GM23338 (cell line): ENCODE measurements around the gene FMN1. TPM values are rescaled to one million over a fixed set of nuclear protein-coding genes. Genes with fewer than 3 reads are reported as not detected.

ENCODE experiments used
- ATAC-seq: fragments of 200-7000 bp; cut with Tn5 transposase; 3 replicates; pipeline ENCODE4 v1.9.1; 2020
- DNase-seq: peaks from one replicate; pipeline ENCODE4 v3.0.0-alpha.2; 2015; ENCODE audit warnings: low spot score
- H2AFZ ChIP-seq: fragments of 200-600 bp; sonication (generic); 2 replicates; pipeline ENCODE4 v1.8.0; 2016; ENCODE audit warnings: antibody characterized with exemption, mild to moderate bottlenecking, moderate library complexity
- H3F3A ChIP-seq: fragments of 200-600 bp; sonication (generic); replicated peaks from 2 replicates; pipeline ENCODE4 v1.8.0; 2017; ENCODE audit warnings: antibody characterized with exemption, mixed run types, low read depth
- H3K27ac ChIP-seq: fragments of 200-600 bp; sonication (generic); 2 replicates; pipeline ENCODE4 v1.6.1; 2016; ENCODE audit warnings: low read depth
- H3K27me3 ChIP-seq: fragments of 200-600 bp; sonication (generic); 2 replicates; pipeline ENCODE4 v1.8.0; 2016; ENCODE audit warnings: mild to moderate bottlenecking, mixed run types, moderate library complexity; ENCODE audit not compliant: insufficient read depth
- H3K36me3 ChIP-seq: fragments of 200-600 bp; sonication (generic); 2 replicates; pipeline ENCODE4 v1.8.0; 2016; ENCODE audit warnings: mild to moderate bottlenecking; ENCODE audit not compliant: insufficient read depth
- H3K4me1 ChIP-seq: fragments of 200-600 bp; sonication (generic); 2 replicates; pipeline ENCODE4 v1.8.0; 2016; ENCODE audit warnings: mild to moderate bottlenecking, moderate library complexity; ENCODE audit not compliant: insufficient read depth
- H3K4me2 ChIP-seq: fragments of 200-600 bp; sonication (generic); 2 replicates; pipeline ENCODE4 v1.7.1; 2017; ENCODE audit warnings: mixed run types
- H3K4me3 ChIP-seq: fragments of 200-600 bp; sonication (generic); 2 replicates; pipeline ENCODE4 v1.6.1; 2016; ENCODE audit warnings: mixed run types
- H3K79me2 ChIP-seq: fragments of 200-600 bp; sonication (generic); replicated peaks from 2 replicates; pipeline ENCODE4 v1.8.0; 2017; ENCODE audit warnings: mild to moderate bottlenecking; ENCODE audit not compliant: insufficient read depth
- H3K9me2 ChIP-seq: fragments of 200-600 bp; sonication (generic); 2 replicates; pipeline ENCODE4 v1.8.0; 2017; ENCODE audit not compliant: insufficient read depth
- H4K20me1 ChIP-seq: fragments of 200-600 bp; sonication (generic); replicated peaks from 2 replicates; pipeline ENCODE4 v1.8.0; 2017; ENCODE audit warnings: mild to moderate bottlenecking; ENCODE audit not compliant: insufficient read depth
- H3K27ac Mint-ChIP-seq: 2 replicates; pipeline ENCODE4 v1.8.0; 2020; ENCODE audit warnings: inconsistent platforms, mild to moderate bottlenecking, moderate library complexity, mixed read lengths
- H3K27me3 Mint-ChIP-seq: 3 replicates; pipeline ENCODE4 v1.8.0; 2022; ENCODE audit warnings: low read depth, mild to moderate bottlenecking, moderate library complexity, mixed read lengths, inconsistent platforms; ENCODE audit not compliant: insufficient read depth, poor library complexity
- H3K36me3 Mint-ChIP-seq: 3 replicates; pipeline ENCODE4 v1.8.0; 2021; ENCODE audit warnings: low read depth, mild to moderate bottlenecking, inconsistent platforms, moderate library complexity, mixed read lengths
- H3K4me1 Mint-ChIP-seq: 3 replicates; pipeline ENCODE4 v1.8.0; 2020; ENCODE audit warnings: mild to moderate bottlenecking, inconsistent platforms, mixed read lengths
- H3K4me3 Mint-ChIP-seq: 3 replicates; pipeline ENCODE4 v1.8.0; 2021; ENCODE audit warnings: moderate library complexity, mild to moderate bottlenecking, inconsistent platforms, mixed read lengths
- H3K9me3 Mint-ChIP-seq: 3 replicates; pipeline ENCODE4 v1.8.0; 2020; ENCODE audit warnings: moderate library complexity, mild to moderate bottlenecking, inconsistent platforms, mixed read lengths
- CREB1 ChIP-seq: fragments of 250-450 bp; sonication (Bioruptor Pico); IDR thresholded peaks from 2 replicates; pipeline ENCODE4 v1.5.0; 2020; ENCODE audit warnings: low read depth, mild to moderate bottlenecking, moderate library complexity
- EZH2 ChIP-seq: fragments of 200-600 bp; sonication (generic); IDR thresholded peaks from one replicate; pipeline ENCODE4 v1.8.0; 2017; ENCODE audit warnings: antibody characterized with exemption, mild to moderate bottlenecking, low read depth; ENCODE audit not compliant: unreplicated experiment
- EZH2phosphoT487 ChIP-seq: fragments of 200-600 bp; sonication (generic); IDR thresholded peaks from one replicate; pipeline ENCODE4 v1.8.1; 2018; ENCODE audit warnings: antibody characterized with exemption; ENCODE audit not compliant: unreplicated experiment
- JUNB ChIP-seq: IDR thresholded peaks from one replicate; pipeline ENCODE4 v1.6.1; 2016; ENCODE audit warnings: antibody characterized with exemption; ENCODE audit not compliant: unreplicated experiment
- NANOG ChIP-seq: IDR thresholded peaks from 2 replicates; pipeline ENCODE4 v1.6.1; 2016; ENCODE audit warnings: antibody characterized with exemption, borderline replicate concordance
- POLR2AphosphoS5 ChIP-seq: IDR thresholded peaks from 2 replicates; pipeline ENCODE4 v1.6.1; 2016; ENCODE audit warnings: antibody characterized with exemption, low read depth
- STAT1 ChIP-seq: IDR thresholded peaks from one replicate; pipeline ENCODE4 v1.6.1; 2016; ENCODE audit warnings: antibody characterized with exemption; ENCODE audit not compliant: unreplicated experiment
- ZNF114 ChIP-seq: fragments of 250-450 bp; sonication (Bioruptor Pico); IDR thresholded peaks from 2 replicates; pipeline ENCODE4 v1.5.0; 2020; ENCODE audit warnings: mild to moderate bottlenecking, moderate library complexity
- ZNF331 ChIP-seq: fragments of 250-450 bp; sonication (Bioruptor Pico); IDR thresholded peaks from 2 replicates; pipeline ENCODE4 v1.5.0; 2020; ENCODE audit warnings: low read depth, mild to moderate bottlenecking, moderate library complexity
- polyA plus RNA-seq: library from polyadenylated mRNA; unstranded; fragments of >200 nt; fragmentation: Nextera tagmentation; extraction: Ambion mirVana; gene quantifications from 2 replicates; pipeline ENCODE4 v1.2.1, GENCODE V29; 2016
- total RNA-seq: library from RNA; depleted of rRNA; stranded (reverse); fragments of >200 nt; shearing (Covaris generic); gene quantifications from 2 replicates; pipeline ENCODE4 v1.2.3, GENCODE V29; 2014
- TF ChIP-seq, protein P1 (sequence below): IDR thresholded peaks from 2 replicates; pipeline ENCODE4 v1.6.1; 2016; ENCODE audit warnings: antibody characterized with exemption
- TF ChIP-seq, protein P2 (sequence below), 2 experiments: fragments of 200-600 bp in 1 of 2; sonication (generic) in 1 of 2; conservative IDR thresholded peaks; 2 replicates each; pipeline versions ENCODE4 v1.5.1 to v1.6.1; 2016 to 2017; ENCODE audit warnings: antibody characterized with exemption in 2 of 2, low read depth in 2 of 2, mild to moderate bottlenecking in 2 of 2, moderate library complexity in 1 of 2
- TF ChIP-seq, protein P3 (sequence below): IDR thresholded peaks from one replicate; pipeline ENCODE4 v1.6.1; 2018; ENCODE audit warnings: antibody characterized with exemption; ENCODE audit not compliant: unreplicated experiment
- TF ChIP-seq, protein P4 (sequence below): fragments of 250-450 bp; sonication (Bioruptor Pico); IDR thresholded peaks from 2 replicates; pipeline ENCODE4 v1.5.0; 2020; ENCODE audit warnings: mild to moderate bottlenecking, moderate library complexity

The FMN1 gene
- total and polyA plus RNA-seq, 2 experiments from 2014 or later = 1.2 to 1.6 TPM

DNA sequence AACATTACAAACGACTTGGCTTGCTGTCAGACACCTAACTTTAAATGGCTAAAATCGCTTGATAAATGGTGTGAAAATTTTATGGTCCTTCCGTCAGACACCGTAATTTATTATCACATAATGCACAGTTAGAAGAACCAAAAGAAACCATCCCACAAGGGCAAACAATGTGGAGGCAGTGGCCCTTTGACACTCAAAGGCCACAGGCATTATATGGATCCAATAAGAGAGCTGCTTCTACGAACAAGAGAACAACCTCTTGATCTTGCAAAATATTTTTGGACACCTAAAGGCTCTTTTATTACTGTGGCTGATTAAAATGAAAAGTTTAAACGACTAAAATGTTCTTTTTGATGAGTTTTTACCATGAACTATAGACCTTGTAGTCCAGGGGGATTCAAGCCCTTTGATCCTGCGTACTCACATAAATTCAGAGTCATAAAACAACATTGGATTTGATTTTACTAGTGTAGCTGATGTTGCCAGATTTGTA, 202.8 kb downstream of the FMN1 start:
- no peaks in the 10 kb centered on the region for H3K27me3 ChIP-seq
- no peaks in the 10 kb centered on the region for H3K9me2 ChIP-seq
- no peak overlapping the region for H2AFZ ChIP-seq
- no peaks in the 10 kb centered on the region for H4K20me1 ChIP-seq
- TF ChIP-seq POLR2AphosphoS5 = no peak
- TF ChIP-seq NANOG = no peak
- TF ChIP-seq EZH2 = no peak
- TF ChIP-seq ZNF114 (CRISPR knock-in tag) = no peak
- TF ChIP-seq, protein P1, sequence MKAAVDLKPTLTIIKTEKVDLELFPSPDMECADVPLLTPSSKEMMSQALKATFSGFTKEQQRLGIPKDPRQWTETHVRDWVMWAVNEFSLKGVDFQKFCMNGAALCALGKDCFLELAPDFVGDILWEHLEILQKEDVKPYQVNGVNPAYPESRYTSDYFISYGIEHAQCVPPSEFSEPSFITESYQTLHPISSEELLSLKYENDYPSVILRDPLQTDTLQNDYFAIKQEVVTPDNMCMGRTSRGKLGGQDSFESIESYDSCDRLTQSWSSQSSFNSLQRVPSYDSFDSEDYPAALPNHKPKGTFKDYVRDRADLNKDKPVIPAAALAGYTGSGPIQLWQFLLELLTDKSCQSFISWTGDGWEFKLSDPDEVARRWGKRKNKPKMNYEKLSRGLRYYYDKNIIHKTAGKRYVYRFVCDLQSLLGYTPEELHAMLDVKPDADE = no peak
- TF ChIP-seq, protein P2, sequence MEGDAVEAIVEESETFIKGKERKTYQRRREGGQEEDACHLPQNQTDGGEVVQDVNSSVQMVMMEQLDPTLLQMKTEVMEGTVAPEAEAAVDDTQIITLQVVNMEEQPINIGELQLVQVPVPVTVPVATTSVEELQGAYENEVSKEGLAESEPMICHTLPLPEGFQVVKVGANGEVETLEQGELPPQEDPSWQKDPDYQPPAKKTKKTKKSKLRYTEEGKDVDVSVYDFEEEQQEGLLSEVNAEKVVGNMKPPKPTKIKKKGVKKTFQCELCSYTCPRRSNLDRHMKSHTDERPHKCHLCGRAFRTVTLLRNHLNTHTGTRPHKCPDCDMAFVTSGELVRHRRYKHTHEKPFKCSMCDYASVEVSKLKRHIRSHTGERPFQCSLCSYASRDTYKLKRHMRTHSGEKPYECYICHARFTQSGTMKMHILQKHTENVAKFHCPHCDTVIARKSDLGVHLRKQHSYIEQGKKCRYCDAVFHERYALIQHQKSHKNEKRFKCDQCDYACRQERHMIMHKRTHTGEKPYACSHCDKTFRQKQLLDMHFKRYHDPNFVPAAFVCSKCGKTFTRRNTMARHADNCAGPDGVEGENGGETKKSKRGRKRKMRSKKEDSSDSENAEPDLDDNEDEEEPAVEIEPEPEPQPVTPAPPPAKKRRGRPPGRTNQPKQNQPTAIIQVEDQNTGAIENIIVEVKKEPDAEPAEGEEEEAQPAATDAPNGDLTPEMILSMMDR (conservative IDR thresholded peaks at IDR 0.05; ENCODE audit: low read depth in 2 of 2) = no peak
- TF ChIP-seq EZH2phosphoT487 = no peak
- no peak for TF ChIP-seq STAT1
- TF ChIP-seq CREB1 (CRISPR knock-in tag) = no peak
- TF ChIP-seq ZNF331 (CRISPR knock-in tag) = no peak
- TF ChIP-seq, protein P3, sequence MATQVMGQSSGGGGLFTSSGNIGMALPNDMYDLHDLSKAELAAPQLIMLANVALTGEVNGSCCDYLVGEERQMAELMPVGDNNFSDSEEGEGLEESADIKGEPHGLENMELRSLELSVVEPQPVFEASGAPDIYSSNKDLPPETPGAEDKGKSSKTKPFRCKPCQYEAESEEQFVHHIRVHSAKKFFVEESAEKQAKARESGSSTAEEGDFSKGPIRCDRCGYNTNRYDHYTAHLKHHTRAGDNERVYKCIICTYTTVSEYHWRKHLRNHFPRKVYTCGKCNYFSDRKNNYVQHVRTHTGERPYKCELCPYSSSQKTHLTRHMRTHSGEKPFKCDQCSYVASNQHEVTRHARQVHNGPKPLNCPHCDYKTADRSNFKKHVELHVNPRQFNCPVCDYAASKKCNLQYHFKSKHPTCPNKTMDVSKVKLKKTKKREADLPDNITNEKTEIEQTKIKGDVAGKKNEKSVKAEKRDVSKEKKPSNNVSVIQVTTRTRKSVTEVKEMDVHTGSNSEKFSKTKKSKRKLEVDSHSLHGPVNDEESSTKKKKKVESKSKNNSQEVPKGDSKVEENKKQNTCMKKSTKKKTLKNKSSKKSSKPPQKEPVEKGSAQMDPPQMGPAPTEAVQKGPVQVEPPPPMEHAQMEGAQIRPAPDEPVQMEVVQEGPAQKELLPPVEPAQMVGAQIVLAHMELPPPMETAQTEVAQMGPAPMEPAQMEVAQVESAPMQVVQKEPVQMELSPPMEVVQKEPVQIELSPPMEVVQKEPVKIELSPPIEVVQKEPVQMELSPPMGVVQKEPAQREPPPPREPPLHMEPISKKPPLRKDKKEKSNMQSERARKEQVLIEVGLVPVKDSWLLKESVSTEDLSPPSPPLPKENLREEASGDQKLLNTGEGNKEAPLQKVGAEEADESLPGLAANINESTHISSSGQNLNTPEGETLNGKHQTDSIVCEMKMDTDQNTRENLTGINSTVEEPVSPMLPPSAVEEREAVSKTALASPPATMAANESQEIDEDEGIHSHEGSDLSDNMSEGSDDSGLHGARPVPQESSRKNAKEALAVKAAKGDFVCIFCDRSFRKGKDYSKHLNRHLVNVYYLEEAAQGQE = no peak
- TF ChIP-seq, protein P4, sequence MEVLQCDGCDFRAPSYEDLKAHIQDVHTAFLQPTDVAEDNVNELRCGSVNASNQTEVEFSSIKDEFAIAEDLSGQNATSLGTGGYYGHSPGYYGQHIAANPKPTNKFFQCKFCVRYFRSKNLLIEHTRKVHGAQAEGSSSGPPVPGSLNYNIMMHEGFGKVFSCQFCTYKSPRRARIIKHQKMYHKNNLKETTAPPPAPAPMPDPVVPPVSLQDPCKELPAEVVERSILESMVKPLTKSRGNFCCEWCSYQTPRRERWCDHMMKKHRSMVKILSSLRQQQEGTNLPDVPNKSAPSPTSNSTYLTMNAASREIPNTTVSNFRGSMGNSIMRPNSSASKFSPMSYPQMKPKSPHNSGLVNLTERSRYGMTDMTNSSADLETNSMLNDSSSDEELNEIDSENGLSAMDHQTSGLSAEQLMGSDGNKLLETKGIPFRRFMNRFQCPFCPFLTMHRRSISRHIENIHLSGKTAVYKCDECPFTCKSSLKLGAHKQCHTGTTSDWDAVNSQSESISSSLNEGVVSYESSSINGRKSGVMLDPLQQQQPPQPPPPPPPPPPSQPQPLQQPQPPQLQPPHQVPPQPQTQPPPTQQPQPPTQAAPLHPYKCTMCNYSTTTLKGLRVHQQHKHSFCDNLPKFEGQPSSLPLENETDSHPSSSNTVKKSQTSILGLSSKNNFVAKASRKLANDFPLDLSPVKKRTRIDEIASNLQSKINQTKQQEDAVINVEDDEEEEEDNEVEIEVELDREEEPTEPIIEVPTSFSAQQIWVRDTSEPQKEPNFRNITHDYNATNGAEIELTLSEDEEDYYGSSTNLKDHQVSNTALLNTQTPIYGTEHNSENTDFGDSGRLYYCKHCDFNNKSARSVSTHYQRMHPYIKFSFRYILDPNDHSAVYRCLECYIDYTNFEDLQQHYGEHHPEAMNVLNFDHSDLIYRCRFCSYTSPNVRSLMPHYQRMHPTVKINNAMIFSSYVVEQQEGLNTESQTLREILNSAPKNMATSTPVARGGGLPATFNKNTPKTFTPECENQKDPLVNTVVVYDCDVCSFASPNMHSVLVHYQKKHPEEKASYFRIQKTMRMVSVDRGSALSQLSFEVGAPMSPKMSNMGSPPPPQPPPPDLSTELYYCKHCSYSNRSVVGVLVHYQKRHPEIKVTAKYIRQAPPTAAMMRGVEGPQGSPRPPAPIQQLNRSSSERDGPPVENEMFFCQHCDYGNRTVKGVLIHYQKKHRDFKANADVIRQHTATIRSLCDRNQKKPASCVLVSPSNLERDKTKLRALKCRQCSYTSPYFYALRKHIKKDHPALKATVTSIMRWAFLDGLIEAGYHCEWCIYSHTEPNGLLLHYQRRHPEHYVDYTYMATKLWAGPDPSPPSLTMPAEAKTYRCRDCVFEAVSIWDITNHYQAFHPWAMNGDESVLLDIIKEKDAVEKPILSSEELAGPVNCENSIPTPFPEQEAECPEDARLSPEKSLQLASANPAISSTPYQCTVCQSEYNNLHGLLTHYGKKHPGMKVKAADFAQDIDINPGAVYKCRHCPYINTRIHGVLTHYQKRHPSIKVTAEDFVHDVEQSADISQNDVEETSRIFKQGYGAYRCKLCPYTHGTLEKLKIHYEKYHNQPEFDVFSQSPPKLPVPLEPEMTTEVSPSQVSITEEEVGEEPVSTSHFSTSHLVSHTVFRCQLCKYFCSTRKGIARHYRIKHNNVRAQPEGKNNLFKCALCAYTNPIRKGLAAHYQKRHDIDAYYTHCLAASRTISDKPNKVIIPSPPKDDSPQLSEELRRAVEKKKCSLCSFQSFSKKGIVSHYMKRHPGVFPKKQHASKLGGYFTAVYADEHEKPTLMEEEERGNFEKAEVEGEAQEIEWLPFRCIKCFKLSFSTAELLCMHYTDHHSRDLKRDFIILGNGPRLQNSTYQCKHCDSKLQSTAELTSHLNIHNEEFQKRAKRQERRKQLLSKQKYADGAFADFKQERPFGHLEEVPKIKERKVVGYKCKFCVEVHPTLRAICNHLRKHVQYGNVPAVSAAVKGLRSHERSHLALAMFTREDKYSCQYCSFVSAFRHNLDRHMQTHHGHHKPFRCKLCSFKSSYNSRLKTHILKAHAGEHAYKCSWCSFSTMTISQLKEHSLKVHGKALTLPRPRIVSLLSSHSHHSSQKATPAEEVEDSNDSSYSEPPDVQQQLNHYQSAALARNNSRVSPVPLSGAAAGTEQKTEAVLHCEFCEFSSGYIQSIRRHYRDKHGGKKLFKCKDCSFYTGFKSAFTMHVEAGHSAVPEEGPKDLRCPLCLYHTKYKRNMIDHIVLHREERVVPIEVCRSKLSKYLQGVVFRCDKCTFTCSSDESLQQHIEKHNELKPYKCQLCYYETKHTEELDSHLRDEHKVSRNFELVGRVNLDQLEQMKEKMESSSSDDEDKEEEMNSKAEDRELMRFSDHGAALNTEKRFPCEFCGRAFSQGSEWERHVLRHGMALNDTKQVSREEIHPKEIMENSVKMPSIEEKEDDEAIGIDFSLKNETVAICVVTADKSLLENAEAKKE = no peak
- no peak for TF ChIP-seq JUNB
- no peaks in the 10 kb centered on the region for H3K4me1 ChIP-seq
- no peaks in the 10 kb centered on the region for H3K27me3 Mint-ChIP-seq
- no peak overlapping the region for H3K4me3 Mint-ChIP-seq
- no peak overlapping the region for H3K27ac Mint-ChIP-seq
- H3K27ac ChIP-seq = no peak overlapping the region
- H3K36me3 ChIP-seq = no peaks in the 10 kb centered on the region
- no peaks in the 10 kb centered on the region for H3F3A ChIP-seq
- no peak overlapping the region for H3K4me2 ChIP-seq
- no peaks in the 10 kb centered on the region for H3K79me2 ChIP-seq
- no peak overlapping the region for H3K4me3 ChIP-seq
- H3K4me1 Mint-ChIP-seq = peaks cover 8% of the 10 kb centered on the region
- H3K9me3 Mint-ChIP-seq = no peaks in the 10 kb centered on the region
- ATAC-seq (no peak), DNase-seq (no peak)
- H3K36me3 Mint-ChIP-seq = no peaks in the 10 kb centered on the region
